Body of pancreas (tissue), 4 donors: ENCODE measurements around the gene SIM1. TPM values are rescaled to one million over a fixed set of nuclear protein-coding genes. Genes with fewer than 3 reads are reported as not detected.

Experiments used
- ATAC-seq: fragments of 150-250 bp; one replicate; pipeline ENCODE4 v1.9.1; 2016
- DNase-seq, 4 donors: peaks; one replicate each; pipeline ENCODE4 v3.0.0-alpha.2; 2019
- H3K27ac ChIP-seq, 4 donors: fragments of 200-600 bp; sonication (generic); 1 replicate in 3 of 4; 2 replicates in 1 of 4; pipeline versions ENCODE4 v1.5.1 to v1.6.1; 2016 to 2019; ENCODE audit warnings: mild to moderate bottlenecking in 1 of 4, mixed read lengths in 1 of 4, moderate library complexity in 1 of 4
- H3K27me3 ChIP-seq, 2 donors: fragments of 200-600 bp; sonication (generic); one replicate each; pipeline ENCODE4 v1.6.0; 2016; ENCODE audit warnings: mild to moderate bottlenecking in 1 of 2
- H3K36me3 ChIP-seq, 2 donors: fragments of 200-600 bp; sonication (generic); replicated peaks in 1 of 2; 2 replicates each; pipeline ENCODE4 v1.5.1; 2016; ENCODE audit warnings: low read depth in 2 of 2; ENCODE audit not compliant: insufficient read depth in 1 of 2
- H3K4me1 ChIP-seq: fragments of 200-600 bp; sonication (generic); one replicate; pipeline ENCODE4 v1.6.0; 2016
- H3K4me3 ChIP-seq, 2 donors: fragments of 200-600 bp; sonication (generic); 1 replicate in 1 of 2; 2 replicates in 1 of 2; pipeline ENCODE4 v1.5.1; 2016 to 2019
- H3K9me3 ChIP-seq, 3 donors: fragments of 200-600 bp; sonication (generic); 1 replicate in 2 of 3; 2 replicates in 1 of 3; pipeline ENCODE4 v1.5.1; 2016
- POLR2A ChIP-seq, 3 donors: fragments of 450-650 bp; IDR thresholded peaks; one replicate each; pipeline ENCODE4 v1.6.1; 2016; ENCODE audit warnings: antibody characterized with exemption in 3 of 3, mild to moderate bottlenecking in 2 of 3
- WGBS, 2 donors: methylation state at CpG; one replicate each; pipeline ENCODE4 v1.1.5; 2017; 5-methylcytosine and 5-hydroxymethylcytosine counted together
- intact Hi-C: fragments of 100-400 bp; cut with DNase I; formaldehyde crosslinking; loops from one replicate; pipeline ENCODE4 v1.15.1; 2023
- total RNA-seq, 2 donors: library from RNA; depleted of rRNA; stranded (reverse); fragments of >200 nt; gene quantifications; one replicate each; pipeline ENCODE4 v1.1.0, GENCODE V29; 2016
- TF ChIP-seq, protein P1 (sequence below), 7 experiments: fragments of 450-650 bp in 4 of 7; fragments of 200-600 bp in 3 of 7; sonication (generic) in 3 of 7; IDR thresholded peaks; one replicate each; pipeline ENCODE4 v1.5.1; 2016 to 2019; ENCODE audit warnings: antibody characterized with exemption in 7 of 7

The SIM1 gene
- total RNA-seq, 2 donors from 2014 or later = 3.6 to 6.9 TPM

DNA sequence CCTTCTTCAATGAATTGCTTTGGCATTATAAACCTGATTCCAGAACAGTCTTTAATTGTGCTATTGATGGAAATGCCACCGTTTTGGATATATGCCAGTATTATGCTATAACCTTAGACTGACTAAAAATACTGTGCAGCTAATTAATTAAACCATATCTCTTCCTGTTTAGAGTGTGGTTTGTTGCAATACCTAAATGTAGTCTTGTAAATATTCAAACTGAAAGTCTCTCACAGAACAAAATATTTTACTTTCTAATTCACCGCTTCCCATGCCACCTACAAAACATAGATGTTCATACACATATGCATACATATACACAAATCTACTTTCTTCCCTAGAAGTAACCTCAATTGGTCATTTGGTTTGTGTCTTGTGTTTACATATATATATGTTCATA, 126.6 kb downstream of the SIM1 start:
- H3K4me1 ChIP-seq = no peaks in the 10 kb centered on the region
- H3K36me3 ChIP-seq = no peaks in the 10 kb centered on the region
- no peak overlapping the region for H3K27ac ChIP-seq
- H3K4me3 ChIP-seq = no peak overlapping the region
- ATAC-seq (no peak), DNase-seq (no peak)
- WGBS, 2 donors = 64 to 65% methylated on average over 2 of the region's 2 CpGs
- intact Hi-C loops = no loop called here
- no peaks in the 10 kb centered on the region for H3K27me3 ChIP-seq
- TF ChIP-seq, protein P1, sequence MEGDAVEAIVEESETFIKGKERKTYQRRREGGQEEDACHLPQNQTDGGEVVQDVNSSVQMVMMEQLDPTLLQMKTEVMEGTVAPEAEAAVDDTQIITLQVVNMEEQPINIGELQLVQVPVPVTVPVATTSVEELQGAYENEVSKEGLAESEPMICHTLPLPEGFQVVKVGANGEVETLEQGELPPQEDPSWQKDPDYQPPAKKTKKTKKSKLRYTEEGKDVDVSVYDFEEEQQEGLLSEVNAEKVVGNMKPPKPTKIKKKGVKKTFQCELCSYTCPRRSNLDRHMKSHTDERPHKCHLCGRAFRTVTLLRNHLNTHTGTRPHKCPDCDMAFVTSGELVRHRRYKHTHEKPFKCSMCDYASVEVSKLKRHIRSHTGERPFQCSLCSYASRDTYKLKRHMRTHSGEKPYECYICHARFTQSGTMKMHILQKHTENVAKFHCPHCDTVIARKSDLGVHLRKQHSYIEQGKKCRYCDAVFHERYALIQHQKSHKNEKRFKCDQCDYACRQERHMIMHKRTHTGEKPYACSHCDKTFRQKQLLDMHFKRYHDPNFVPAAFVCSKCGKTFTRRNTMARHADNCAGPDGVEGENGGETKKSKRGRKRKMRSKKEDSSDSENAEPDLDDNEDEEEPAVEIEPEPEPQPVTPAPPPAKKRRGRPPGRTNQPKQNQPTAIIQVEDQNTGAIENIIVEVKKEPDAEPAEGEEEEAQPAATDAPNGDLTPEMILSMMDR (IDR thresholded peaks at IDR 0.05) = no peak
- no peak for TF ChIP-seq POLR2A (IDR thresholded peaks at IDR 0.05)
- no peaks in the 10 kb centered on the region for H3K9me3 ChIP-seq

DNA sequence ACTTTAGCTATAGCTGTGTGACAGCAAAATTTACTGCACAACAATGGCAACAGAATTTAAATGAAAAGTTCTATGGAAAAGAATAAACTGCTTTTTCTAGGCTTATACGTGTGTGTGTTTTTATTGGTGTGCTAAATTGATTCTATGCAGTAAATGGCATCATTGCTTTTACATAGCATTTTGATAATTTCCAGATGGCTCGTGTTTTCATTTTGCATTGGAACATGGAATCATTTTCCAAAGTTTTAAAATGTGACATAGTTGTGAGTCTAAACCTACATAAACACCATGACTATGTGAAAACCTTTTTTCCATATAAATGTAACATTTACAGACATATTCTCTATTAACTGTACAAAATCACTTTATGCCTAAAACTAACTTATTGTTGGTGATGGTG, 127.8 kb downstream of the SIM1 start:
- WGBS, 2 donors = 61 to 67% methylated on average over 2 of the region's 2 CpGs
- H3K27me3 ChIP-seq = no peaks in the 10 kb centered on the region
- no peaks in the 10 kb centered on the region for H3K4me1 ChIP-seq
- intact Hi-C loops = no loop called here
- no peak overlapping the region for H3K27ac ChIP-seq
- H3K4me3 ChIP-seq = no peak overlapping the region
- H3K36me3 ChIP-seq = no peaks in the 10 kb centered on the region
- DNase-seq = no peak
- no peak for ATAC-seq
- no peaks in the 10 kb centered on the region for H3K9me3 ChIP-seq
- TF ChIP-seq POLR2A (IDR thresholded peaks at IDR 0.05) = no peak
- TF ChIP-seq, protein P1 (IDR thresholded peaks at IDR 0.05) = no peak

DNA sequence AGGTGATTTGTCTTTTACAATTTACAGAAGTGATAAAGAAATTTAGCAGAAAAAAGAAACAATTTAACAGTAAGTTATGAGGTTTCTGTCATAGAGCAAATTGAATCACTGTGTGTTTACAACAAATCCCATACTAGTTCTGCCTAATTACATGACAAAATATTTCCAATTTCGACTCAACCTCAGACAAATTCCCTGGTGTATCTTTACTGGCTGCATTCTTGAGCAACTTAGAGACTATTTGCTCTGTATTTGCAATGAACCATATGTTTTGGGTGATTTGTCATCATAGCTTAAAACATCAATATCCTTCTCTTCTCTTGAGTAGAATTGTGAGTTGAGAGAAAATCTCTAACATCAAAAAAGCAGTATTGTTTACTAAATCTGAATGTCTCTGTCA, 128.7 kb downstream of the SIM1 start:
- no peak overlapping the region for H3K27ac ChIP-seq
- WGBS, 2 donors = 40% methylated on average over 1 of the region's 1 CpG
- DNase-seq (no peak), ATAC-seq (no peak)
- no peaks in the 10 kb centered on the region for H3K36me3 ChIP-seq
- no peaks in the 10 kb centered on the region for H3K9me3 ChIP-seq
- TF ChIP-seq, protein P1 (IDR thresholded peaks at IDR 0.05) = no peak
- TF ChIP-seq POLR2A (IDR thresholded peaks at IDR 0.05) = no peak
- H3K4me3 ChIP-seq = no peak overlapping the region
- no peaks in the 10 kb centered on the region for H3K27me3 ChIP-seq
- intact Hi-C loops = no loop called here
- H3K4me1 ChIP-seq = no peaks in the 10 kb centered on the region
